Body of pancreas (tissue), 4 donors: ENCODE data around the gene PDE2A. TPM values are rescaled to one million over a fixed set of nuclear protein-coding genes. Genes with fewer than 3 reads are reported as not detected.

Experiments used
- ATAC-seq: fragments of 150-250 bp; one replicate; pipeline ENCODE4 v1.9.1; 2016
- DNase-seq, 4 donors: peaks; one replicate each; pipeline ENCODE4 v3.0.0-alpha.2; 2019
- H3K27ac ChIP-seq, 4 donors: fragments of 200-600 bp; sonication (generic); 1 replicate in 3 of 4; 2 replicates in 1 of 4; pipeline versions ENCODE4 v1.5.1 to v1.6.1; 2016 to 2019; ENCODE audit warnings: mild to moderate bottlenecking in 1 of 4, mixed read lengths in 1 of 4, moderate library complexity in 1 of 4
- H3K27me3 ChIP-seq, 2 donors: fragments of 200-600 bp; sonication (generic); one replicate each; pipeline ENCODE4 v1.6.0; 2016; ENCODE audit warnings: mild to moderate bottlenecking in 1 of 2
- H3K36me3 ChIP-seq, 2 donors: fragments of 200-600 bp; sonication (generic); replicated peaks in 1 of 2; 2 replicates each; pipeline ENCODE4 v1.5.1; 2016; ENCODE audit warnings: low read depth in 2 of 2; ENCODE audit not compliant: insufficient read depth in 1 of 2
- H3K4me1 ChIP-seq: fragments of 200-600 bp; sonication (generic); one replicate; pipeline ENCODE4 v1.6.0; 2016
- H3K4me3 ChIP-seq, 2 donors: fragments of 200-600 bp; sonication (generic); 1 replicate in 1 of 2; 2 replicates in 1 of 2; pipeline ENCODE4 v1.5.1; 2016 to 2019
- H3K9me3 ChIP-seq, 3 donors: fragments of 200-600 bp; sonication (generic); 1 replicate in 2 of 3; 2 replicates in 1 of 3; pipeline ENCODE4 v1.5.1; 2016
- CTCF ChIP-seq, 7 experiments: fragments of 450-650 bp in 4 of 7; fragments of 200-600 bp in 3 of 7; sonication (generic) in 3 of 7; IDR thresholded peaks; one replicate each; pipeline ENCODE4 v1.5.1; 2016 to 2019; ENCODE audit warnings: antibody characterized with exemption in 7 of 7
- POLR2A ChIP-seq, 3 donors: fragments of 450-650 bp; IDR thresholded peaks; one replicate each; pipeline ENCODE4 v1.6.1; 2016; ENCODE audit warnings: antibody characterized with exemption in 3 of 3, mild to moderate bottlenecking in 2 of 3
- WGBS, 2 donors: methylation state at CpG; one replicate each; pipeline ENCODE4 v1.1.5; 2017; 5-methylcytosine and 5-hydroxymethylcytosine counted together
- intact Hi-C: fragments of 100-400 bp; cut with DNase I; formaldehyde crosslinking; loops from one replicate; pipeline ENCODE4 v1.15.1; 2023
- total RNA-seq, 2 donors: library from RNA; depleted of rRNA; stranded (reverse); fragments of >200 nt; gene quantifications; one replicate each; pipeline ENCODE4 v1.1.0, GENCODE V29; 2016

Gene PDE2A
- total RNA-seq, 2 donors from 2014 or later: 7.0 to 29.3 TPM

- ATAC-seq (no peak), DNase-seq (no peak)
- no peak for TF ChIP-seq POLR2A (IDR thresholded peaks at IDR 0.05)
- Histone ChIP-seq H3K27ac (no peak overlapping the region), H3K4me3 (no peak overlapping the region), H3K4me1 (no peaks in the 10 kb centered on the region), H3K36me3 (peaks cover 12 to 58% of the 10 kb centered on the region in 2 donors), H3K27me3 (no peaks in the 10 kb centered on the region), H3K9me3 (no peaks in the 10 kb centered on the region)
- intact Hi-C loops: no loop called here
- 93 to 95% methylated on average over 4 to 16 of the region's 19 CpGs for WGBS, 2 donors
Observed at GRCh38 chr11:72693271-72693968, 19.2 kb upstream of the PDE2A start.

- no peak overlapping the region for H3K27ac ChIP-seq
- no peak overlapping the region for H3K4me3 ChIP-seq
- WGBS, 2 donors: 85 to 86% methylated on average over 7 to 9 of the region's 9 CpGs
- TF ChIP-seq CTCF (IDR thresholded peaks at IDR 0.05) (no peak), POLR2A (IDR thresholded peaks at IDR 0.05) (no peak)
- DNase-seq (no peak), ATAC-seq (no peak)
- H3K9me3 ChIP-seq: no peaks in the 10 kb centered on the region
- H3K27me3 ChIP-seq: no peaks in the 10 kb centered on the region
- H3K4me1 ChIP-seq: no peaks in the 10 kb centered on the region
- peaks cover 12 to 57% of the 10 kb centered on the region in 2 donors for H3K36me3 ChIP-seq
- intact Hi-C loops: no loop called here
Observed at GRCh38 chr11:72692498-72693237, 18.4 kb upstream of the PDE2A start.

- Histone ChIP-seq H3K27me3 (no peaks in the 10 kb centered on the region), H3K4me1 (no peaks in the 10 kb centered on the region), H3K9me3 (no peaks in the 10 kb centered on the region), H3K27ac (no peak overlapping the region), H3K4me3 (no peak overlapping the region), H3K36me3 (peaks cover 10 to 42% of the 10 kb centered on the region in 2 donors)
- no peak for ATAC-seq
- 97% methylated on average over 4 of the region's 4 CpGs for WGBS, 2 donors
- intact Hi-C loops: no loop called here
- TF ChIP-seq POLR2A (IDR thresholded peaks at IDR 0.05): no peak
- no peak for TF ChIP-seq CTCF (IDR thresholded peaks at IDR 0.05)
- DNase-seq: no peak
Observed at GRCh38 chr11:72690166-72690565, 15.9 kb upstream of the PDE2A start.

- 85 to 91% methylated on average over 7 of the region's 7 CpGs for WGBS, 2 donors
- intact Hi-C loops: loop anchor here (10.0 kb wide), 1 partner anchor 214 kb away; no protein-coding TSS in a partner anchor
- Histone ChIP-seq H3K27me3 (no peaks in the 10 kb centered on the region), H3K4me1 (no peaks in the 10 kb centered on the region), H3K27ac (no peak overlapping the region), H3K9me3 (no peaks in the 10 kb centered on the region), H3K36me3 (peaks cover 4 to 30% of the 10 kb centered on the region in 2 donors), H3K4me3 (no peak overlapping the region)
- TF ChIP-seq POLR2A (IDR thresholded peaks at IDR 0.05) (no peak), CTCF (IDR thresholded peaks at IDR 0.05) (no peak)
- no peak for DNase-seq
- ATAC-seq: no peak
Observed at GRCh38 chr11:72688929-72689328, 14.7 kb upstream of the PDE2A start.

GRCh38 chr11:72688486-72688885 is 14.3 kb upstream of the PDE2A start:
- Histone ChIP-seq H3K9me3 (no peaks in the 10 kb centered on the region), H3K27me3 (no peaks in the 10 kb centered on the region), H3K27ac (no peak overlapping the region), H3K4me1 (no peaks in the 10 kb centered on the region), H3K4me3 (no peak overlapping the region), H3K36me3 (peaks cover 4 to 26% of the 10 kb centered on the region in 2 donors)
- intact Hi-C loops: loop anchor here (10.0 kb wide), 1 partner anchor 214 kb away; no protein-coding TSS in a partner anchor
- 92 to 93% methylated on average over 7 of the region's 7 CpGs for whole genome bisulfite sequencing, 2 donors
- DNase-seq (no peak), ATAC-seq (no peak)
- no peak for TF ChIP-seq POLR2A (IDR thresholded peaks at IDR 0.05)
